Left colon (tissue), 2 donors: ENCODE measurements around the gene FHL3. TPM values are rescaled to one million over a fixed set of nuclear protein-coding genes. Genes with fewer than 3 reads are reported as not detected.

Source experiments
- ATAC-seq: fragments of 200-7000 bp; cut with Tn5 transposase; one replicate; pipeline ENCODE4 v1.9.1; 2020; ENCODE audit warnings: mild to moderate bottlenecking, moderate library complexity
- DNase-seq, 2 donors: peaks; one replicate each; pipeline ENCODE4 v3.0.0-alpha.2; 2020
- intact Hi-C, 2 donors: fragments of 100-400 bp; cut with DNase I in 1 of 2; cut with micrococcal nuclease in 1 of 2; formaldehyde crosslinking; loops; one replicate each; pipeline versions ENCODE4 v1.11.2 to v1.14.0; 2022; cut with DNase I, micrococcal nuclease
- total RNA-seq, 2 donors: library from RNA; stranded (reverse); fragmentation: NEBNext Ultra II Directional; extraction: Animal tissue kit (Norgen Biotek cat#: 25700); gene quantifications; one replicate each; pipeline ENCODE4 v1.2.1, GENCODE V29; 2021
- donor health status: DM: no; HTN: no; CAD: no.
- donor health status: DM: yes; HTN: yes; CAD: no.

Gene FHL3
- total RNA-seq, 2 donors from 2014 or later, result 2.5 to 6.8 TPM

- DNase-seq (no peak), ATAC-seq (no peak)
- intact Hi-C loops, result no loop called here
Measured at GRCh38 chr1:37951783-37952624, 53.3 kb downstream of the FHL3 start.

GRCh38 chr1:37951041-37951782 lies 54.1 kb downstream of the FHL3 start:
- ATAC-seq (no peak), DNase-seq (no peak)

GRCh38 chr1:37949524-37950152 lies 55.7 kb downstream of the FHL3 start:
- intact Hi-C loops, result no loop called here
- DNase-seq (no peak), ATAC-seq (no peak)

More at GRCh38 chr1:37951041-37951782, 54.1 kb downstream of the FHL3 start:
- intact Hi-C loops, result no loop called here

- no peak for DNase-seq
- intact Hi-C loops, result no loop called here
- no peak for ATAC-seq
Measured at GRCh38 chr1:37948841-37949240, 56.5 kb downstream of the FHL3 start.

- ATAC-seq (no peak), DNase-seq (no peak)
- intact Hi-C loops, result no loop called here
Measured at GRCh38 chr1:37948166-37948565, 57.1 kb downstream of the FHL3 start.

DNA sequence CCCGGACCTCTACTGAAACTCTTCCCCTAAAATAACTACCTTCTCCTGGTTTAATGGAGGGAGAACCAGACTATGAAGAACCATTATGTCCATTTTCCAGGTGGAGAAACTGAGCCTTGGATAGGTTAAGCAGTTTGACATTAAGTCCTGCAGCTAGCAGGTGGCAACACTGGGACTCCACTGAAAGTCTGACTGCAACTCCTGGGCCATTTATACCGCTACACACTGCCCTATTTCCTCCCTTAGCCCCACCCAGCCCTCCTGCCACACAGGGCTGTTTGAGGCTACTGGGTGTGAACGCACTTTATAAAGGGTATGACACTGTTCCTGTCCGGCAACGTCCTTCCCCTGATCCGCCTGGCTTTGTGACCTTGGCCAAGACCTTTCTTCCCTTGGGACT lies 58.0 kb downstream of the FHL3 start:
- DNase-seq (peak; percentile 51 to 75), ATAC-seq (peak; percentile 85)
- intact Hi-C loops, result no loop called here

Other genes with a start within 250 kb of the FHL3 start
- gene EPHA10, start 240.4 kb downstream of the FHL3 start, total RNA-seq, result 10 to 100 TPM; 49.2 to 62.5 TPM
- gene MANEAL, start 211.7 kb downstream of the FHL3 start, total RNA-seq, result 1 to 10 TPM; 7.0 to 7.6 TPM
- 10 to 100 TPM; 36.7 to 43.7 TPM for gene C1orf122, start 197.7 kb downstream of the FHL3 start, total RNA-seq
- 10 to 100 TPM; 12.3 to 15.1 TPM for gene YRDC, start 197.3 kb downstream of the FHL3 start, total RNA-seq
- gene MTF1, start 145.9 kb downstream of the FHL3 start, total RNA-seq, result 10 to 100 TPM; 28.0 to 37.9 TPM
- 10 to 100 TPM; 21.6 to 25.2 TPM for gene INPP5B, start 58.5 kb downstream of the FHL3 start, total RNA-seq
- gene SF3A3, start 15.5 kb downstream of the FHL3 start, total RNA-seq, result 10 to 100 TPM; 27.5 to 34.8 TPM
- 10 to 100 TPM; 16.4 to 17.3 TPM for gene UTP11, start 7.2 kb upstream of the FHL3 start, total RNA-seq
- gene POU3F1, start 41.3 kb upstream of the FHL3 start, total RNA-seq, result not detected